ENCODE results near the gene EHBP1.
"Not testable (repeated sequence)": the region's sequence is repeated elsewhere in the genome, so short reads cannot be mapped to it uniquely, and the experiment has no call there.

EHBP1 gene

GRCh38 chr2:62733546-62733945, 28.0 kb downstream of the EHBP1 start:
- DNase-seq (ENCODE audit: low read depth in 2 of 2, low spot score in 1 of 2) = no peak

DNA sequence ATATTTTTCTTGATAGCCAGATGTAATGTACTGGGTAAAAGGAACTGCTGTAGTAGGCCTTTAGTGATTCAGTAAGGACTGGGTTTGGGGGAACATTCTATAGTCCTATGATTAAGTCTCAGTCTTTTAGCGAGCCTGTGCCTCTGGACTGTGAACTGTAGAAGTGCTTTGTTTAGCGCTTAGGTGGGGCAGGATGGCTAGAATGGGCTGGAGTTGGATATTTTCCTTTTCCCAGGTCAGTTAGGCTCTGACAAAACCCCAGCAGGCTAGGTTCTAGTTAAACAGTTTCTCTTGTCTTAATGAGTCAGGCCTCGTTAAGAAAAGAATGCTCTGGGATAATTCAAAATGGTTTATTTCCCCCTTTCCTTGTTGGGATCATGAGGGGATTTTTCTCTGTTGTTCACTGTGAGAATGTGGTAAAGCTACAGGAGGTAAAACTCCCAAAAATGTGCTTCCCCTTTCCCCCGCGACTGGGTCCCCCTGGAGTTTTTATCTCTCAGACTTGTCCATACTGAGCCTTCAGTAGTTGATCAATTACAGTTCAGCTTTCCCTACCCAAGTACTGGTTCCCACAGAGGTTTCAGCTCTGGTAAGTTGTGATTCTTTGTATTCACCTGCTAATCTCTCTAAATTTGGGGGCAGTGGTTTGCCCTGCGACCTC, 31.5 kb downstream of the EHBP1 start:
- DNase-seq (ENCODE audit: low read depth in 2 of 2, low spot score in 1 of 2) = no peak

DNA sequence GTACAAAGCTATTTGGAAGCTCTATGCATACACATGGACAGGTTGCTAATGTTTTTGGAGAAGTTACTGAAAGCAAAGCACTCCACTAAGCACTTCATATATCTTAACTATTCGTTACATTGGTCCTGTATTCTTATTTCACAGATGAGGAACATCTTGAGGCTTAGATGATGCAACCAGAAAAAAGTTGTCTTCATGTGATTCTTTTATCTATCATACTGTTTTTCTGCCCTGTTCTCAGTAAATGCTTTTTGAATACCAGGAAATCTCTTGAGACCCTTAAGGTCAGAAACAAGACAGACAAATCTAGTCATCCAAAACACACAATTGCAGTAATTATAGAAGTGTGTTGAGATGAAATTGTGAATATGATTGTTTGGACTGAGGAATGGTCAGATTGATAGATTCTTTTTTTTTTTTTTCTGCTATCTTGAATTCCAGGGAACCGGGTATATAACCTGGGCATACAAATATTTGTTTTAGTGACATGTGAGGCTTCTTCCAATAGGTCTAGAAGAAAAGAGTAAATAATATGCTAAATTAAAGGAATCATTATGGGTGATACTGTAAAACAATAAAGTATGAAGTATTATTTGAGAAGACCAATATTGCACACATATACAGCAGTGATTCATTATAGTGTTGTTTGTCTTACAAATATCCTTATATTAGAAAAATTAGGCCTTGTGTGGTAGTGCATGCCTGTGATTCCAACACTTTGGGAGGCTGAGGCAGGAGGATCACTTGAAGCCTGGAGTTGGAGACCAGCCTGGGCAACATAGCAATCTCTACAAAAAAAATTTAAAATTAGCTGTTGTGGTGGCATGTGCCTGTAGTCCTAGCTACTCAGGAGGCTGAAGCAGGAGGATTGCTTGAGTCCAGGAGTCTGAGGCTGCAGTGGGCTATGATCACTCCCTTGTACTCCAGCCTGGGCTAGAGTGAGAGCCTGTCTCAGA, 33.7 kb downstream of the EHBP1 start:
- DNase-seq (ENCODE audit: low read depth in 2 of 2, low spot score in 1 of 2) = no peak

DNA sequence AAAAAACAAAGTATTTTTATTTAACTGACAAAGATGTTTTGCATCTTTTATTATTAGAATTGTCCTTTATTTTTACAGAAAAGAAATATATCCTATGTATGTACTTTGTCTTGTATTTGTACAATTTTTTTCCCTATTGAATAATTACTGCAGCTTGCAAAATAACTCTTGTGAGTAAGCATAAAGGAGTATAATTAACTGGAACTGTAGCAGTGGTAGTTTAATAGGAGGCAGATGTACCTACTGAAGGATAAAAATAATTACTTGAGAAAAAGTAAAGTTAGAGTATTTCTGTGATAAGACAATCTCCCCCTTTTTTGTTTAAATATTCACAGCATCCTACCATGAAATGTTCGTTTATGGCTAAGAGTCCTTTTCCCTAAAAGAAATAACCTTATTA, 34.7 kb downstream of the EHBP1 start:
- DNase-seq (ENCODE audit: low read depth in 2 of 2, low spot score in 1 of 2) = no peak

GRCh38 chr2:62741127-62741526, 35.6 kb downstream of the EHBP1 start:
- DNase-seq (ENCODE audit: low read depth in 2 of 2, low spot score in 1 of 2) = no peak

- no peak for DNase-seq (ENCODE audit: low read depth in 2 of 2, low spot score in 1 of 2)
Observed at GRCh38 chr2:62741954-62742722, 36.6 kb downstream of the EHBP1 start.

DNA sequence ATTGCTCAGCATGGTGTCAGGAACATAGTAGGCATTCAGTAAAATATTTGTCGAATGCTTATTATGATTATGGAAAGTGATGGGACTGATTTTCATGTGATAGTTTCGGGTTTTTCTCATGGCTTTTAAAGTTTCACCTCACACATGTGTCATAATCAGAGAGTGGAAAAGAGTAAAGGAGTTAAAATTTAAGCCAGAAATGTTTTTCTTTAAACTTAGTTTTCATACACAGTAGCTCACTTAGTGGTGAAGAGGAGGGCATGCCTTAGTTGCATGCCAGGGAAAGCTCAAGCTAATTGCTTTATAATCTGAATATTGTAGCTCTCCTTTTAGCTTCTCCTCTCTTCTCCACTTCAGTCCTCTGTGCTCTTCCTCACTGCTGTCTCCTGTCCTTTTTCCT, 38.0 kb downstream of the EHBP1 start:
- no peak for DNase-seq (ENCODE audit: low read depth in 2 of 2, low spot score in 1 of 2)

GRCh38 chr2:62744603-62745002, 39.1 kb downstream of the EHBP1 start:
- DNase-seq (ENCODE audit: low read depth in 2 of 2, low spot score in 1 of 2) = no peak

DNA sequence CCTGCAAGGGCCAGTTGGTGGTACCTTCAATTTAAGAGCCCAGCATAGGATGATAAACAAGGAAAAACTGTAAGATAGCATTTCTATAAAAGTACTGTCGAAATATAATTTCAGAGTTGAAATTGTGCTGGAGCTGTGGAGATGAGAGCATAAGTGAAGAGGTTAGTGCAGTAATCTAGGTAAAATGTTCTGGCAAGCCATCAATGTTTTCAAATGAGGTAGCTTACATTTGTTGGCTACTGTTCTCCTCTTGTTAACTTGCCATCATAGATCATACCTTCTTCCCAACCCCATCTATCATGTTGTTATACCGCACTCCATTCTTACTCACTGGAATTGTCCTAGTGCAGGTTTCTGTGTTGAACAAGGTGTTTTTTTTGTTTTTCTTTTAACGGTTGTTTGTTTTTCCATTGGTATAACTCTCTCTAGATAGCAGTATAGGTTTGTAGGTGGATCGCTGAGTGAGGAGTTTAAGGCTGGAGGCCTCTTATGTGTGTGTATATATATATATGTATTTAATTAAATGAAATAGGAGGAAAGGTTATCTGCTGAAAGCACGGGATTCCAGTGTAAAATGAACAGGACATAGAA, 40.5 kb downstream of the EHBP1 start:
- DNase-seq (ENCODE audit: low read depth in 2 of 2, low spot score in 1 of 2) = no peak

GRCh38 chr2:62747169-62747568, 41.7 kb downstream of the EHBP1 start:
- no peak for DNase-seq (ENCODE audit: low read depth in 2 of 2, low spot score in 1 of 2)

DNA sequence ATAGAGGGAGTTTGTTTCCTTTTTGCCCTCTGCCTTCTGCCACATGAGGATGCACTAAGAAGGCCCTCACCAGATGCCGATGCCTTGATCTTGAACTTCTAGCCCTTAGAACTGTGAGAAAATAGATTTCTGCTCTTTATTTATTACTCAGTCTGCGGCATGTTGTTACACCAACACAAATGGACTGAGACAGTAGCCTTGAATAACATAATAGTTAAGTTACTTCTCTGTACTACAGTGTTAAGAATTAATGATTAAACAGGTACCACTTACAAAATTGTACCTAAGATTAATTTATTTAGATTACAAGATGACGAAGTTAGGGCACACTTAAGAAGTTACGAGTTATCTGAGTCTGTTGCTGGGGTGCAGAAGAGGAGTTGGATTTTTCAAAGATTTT, 42.4 kb downstream of the EHBP1 start:
- no peak for DNase-seq (ENCODE audit: low read depth in 2 of 2, low spot score in 1 of 2)

DNA sequence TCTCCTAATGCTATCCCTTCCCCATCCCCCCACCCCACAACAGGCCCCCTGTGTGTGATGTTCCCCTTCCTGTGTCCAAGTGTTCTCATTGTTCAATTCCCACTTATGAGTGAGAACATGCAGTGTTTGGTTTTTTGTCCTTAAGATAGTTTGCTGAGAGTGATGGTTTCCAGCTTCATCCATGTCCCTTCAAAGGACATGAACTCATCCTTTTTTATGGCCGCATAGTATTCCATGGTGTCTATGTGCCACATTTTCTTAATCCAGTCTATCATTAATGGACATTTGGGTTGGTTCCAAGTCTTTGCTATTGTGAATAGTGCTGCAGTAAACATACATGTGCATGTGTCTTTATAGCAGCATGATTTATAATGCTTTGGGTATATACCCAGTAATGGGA, 43.6 kb downstream of the EHBP1 start:
- not testable (repeated sequence) for DNase-seq (ENCODE audit: low read depth in 2 of 2, low spot score in 1 of 2)

- DNase-seq (ENCODE audit: low read depth in 2 of 2, low spot score in 1 of 2) = no peak
Observed at GRCh38 chr2:62757029-62757428, 51.5 kb downstream of the EHBP1 start.

- DNase-seq (ENCODE audit: low read depth in 2 of 2, low spot score in 1 of 2) = no peak
Observed at GRCh38 chr2:62760026-62760425, 54.5 kb downstream of the EHBP1 start.

DNA sequence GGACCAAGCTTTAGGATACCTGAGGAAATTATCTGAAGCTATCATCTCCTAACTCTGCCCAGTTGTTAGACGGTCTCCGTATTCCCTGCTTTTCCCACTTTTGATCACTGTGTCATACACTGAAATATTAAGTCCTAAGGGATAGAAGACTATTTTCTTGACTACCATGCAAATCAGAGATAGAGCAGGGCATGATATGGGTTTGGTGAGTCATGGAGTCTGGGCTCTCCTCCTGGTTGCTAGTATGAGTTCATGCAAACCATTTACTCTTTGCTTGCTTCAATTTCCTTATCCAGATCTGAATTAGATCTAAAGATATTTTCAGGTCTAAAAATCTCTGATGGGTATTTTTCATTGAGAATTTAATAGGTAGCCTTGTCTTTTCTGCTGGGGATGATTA, 55.0 kb downstream of the EHBP1 start:
- no peak for DNase-seq (ENCODE audit: low read depth in 2 of 2, low spot score in 1 of 2)

GRCh38 chr2:62765619-62766376, 60.3 kb downstream of the EHBP1 start:
- no peak for DNase-seq (ENCODE audit: low read depth in 2 of 2, low spot score in 1 of 2)

- DNase-seq (ENCODE audit: low read depth in 2 of 2, low spot score in 1 of 2) = no peak
Observed at GRCh38 chr2:62768615-62769014, 63.1 kb downstream of the EHBP1 start.

DNA sequence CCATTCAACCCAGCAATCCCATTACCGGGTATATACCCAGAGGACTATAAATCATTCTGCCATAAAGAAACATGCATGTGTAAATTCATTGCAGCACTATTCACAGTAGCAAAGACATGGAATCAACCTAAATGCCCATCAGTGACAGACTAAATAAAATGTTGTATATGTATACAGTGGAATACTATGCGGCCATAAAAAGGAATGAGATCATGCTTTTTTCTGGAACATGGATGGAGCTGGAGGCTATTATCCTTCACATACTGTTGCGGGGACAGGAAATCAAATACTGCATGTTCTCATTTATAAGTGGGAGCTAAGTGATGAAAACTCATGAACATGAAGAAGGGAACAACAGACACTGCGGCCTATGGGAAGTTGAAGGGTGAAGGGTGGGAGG, 65.1 kb downstream of the EHBP1 start:
- DNase-seq (ENCODE audit: low read depth in 2 of 2, low spot score in 1 of 2) = no peak

DNA sequence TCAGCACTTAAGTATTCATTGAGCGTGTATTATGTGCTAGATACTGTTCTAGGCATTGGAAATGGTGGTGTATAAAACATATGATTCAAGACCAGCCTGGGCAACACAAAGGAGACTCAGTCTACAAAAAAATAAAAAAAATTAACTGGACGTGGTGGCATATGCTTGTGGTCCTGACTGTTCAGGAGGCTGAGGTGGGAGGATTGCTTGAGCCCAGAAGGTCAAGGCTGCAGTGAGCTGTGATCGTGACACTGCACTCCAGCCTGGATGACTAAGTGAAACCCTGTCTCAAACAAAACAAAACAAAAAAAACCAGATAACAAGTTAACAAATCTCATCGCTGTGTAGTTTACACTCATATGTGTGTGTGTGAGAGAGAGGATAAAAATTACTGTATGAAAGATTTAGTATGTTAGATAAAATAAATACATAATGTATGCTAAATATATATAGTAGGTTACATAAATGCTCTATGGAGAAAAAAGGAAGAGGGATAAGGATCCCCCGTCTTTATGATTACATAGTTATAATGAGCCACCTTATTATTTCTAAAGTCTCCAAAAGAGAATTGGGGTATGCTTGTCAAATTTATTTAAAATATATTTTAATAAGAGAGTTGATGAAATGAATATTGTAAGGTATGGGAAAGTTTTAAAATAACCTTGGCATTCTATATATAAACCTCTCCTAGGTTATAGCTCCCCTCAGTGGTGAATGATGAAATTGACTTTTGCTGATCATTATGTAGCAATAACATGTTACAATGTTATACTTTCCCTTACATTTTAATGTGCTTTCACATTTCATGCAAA, 69.2 kb downstream of the EHBP1 start:
- DNase-seq (ENCODE audit: low read depth in 2 of 2, low spot score in 1 of 2) = no peak

DNA sequence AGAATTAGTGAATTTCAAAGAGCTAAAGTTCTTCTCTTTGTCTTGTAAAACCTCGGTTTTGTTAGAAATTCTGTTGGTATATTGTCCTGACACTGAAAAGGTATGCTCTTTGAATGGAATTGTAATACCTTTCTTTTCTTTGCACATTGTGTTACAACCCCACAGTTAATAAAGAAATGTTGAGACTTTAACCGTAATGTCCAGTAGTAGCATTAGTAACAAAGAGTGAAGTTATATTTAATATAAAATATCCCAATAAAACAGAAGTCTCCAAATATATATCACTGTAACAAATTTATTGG, 69.8 kb downstream of the EHBP1 start:
- DNase-seq (ENCODE audit: low read depth in 2 of 2, low spot score in 1 of 2) = no peak

Data from stimulated activated CD8-positive, alpha-beta memory T cell treated with anti-CD3 and anti-CD28 coated beads, Interleukin-4, amount 100 ng/mL, for 4 hours (primary cell).